HEK293 (cell line): Measurements from ENCODE around the gene IRF2.

ENCODE experiments used
- CTCF ChIA-PET: fragments of 350-600 bp; formaldehyde crosslinking; extraction: SDS; loops from one replicate; lab custom pipeline; 2021; ENCODE audit warnings: antibody characterized with exemption; lab: Yijun Ruan, JAX
- POLR2A ChIA-PET: fragments of 300-600 bp; formaldehyde crosslinking; extraction: SDS; loops from one replicate; lab custom pipeline; 2020; ENCODE audit warnings: antibody characterized with exemption, inconsistent platforms; lab: Yijun Ruan, JAX
- H3K27ac ChIP-seq: fragments of 200-500 bp; sonication (Bioruptor generic); 2 replicates; pipeline ENCODE4 v1.5.1; 2014; ENCODE audit warnings: low read depth, low read length, control low read depth, inconsistent platforms; ENCODE audit errors: extremely low read depth
- H3K36me3 ChIP-seq, 2 experiments: fragments of 200-500 bp in 1 of 2; sonication (Bioruptor generic) in 1 of 2; 1 replicate in 1 of 2; 2 replicates in 1 of 2; pipeline ENCODE4 v1.5.1; 2014 to 2017; ENCODE audit warnings: inconsistent platforms in 2 of 2, low read length in 2 of 2; ENCODE audit not compliant: control insufficient read depth in 2 of 2, insufficient read depth in 1 of 2
- H3K4me1 ChIP-seq: fragments of 200-500 bp; sonication (Bioruptor generic); 2 replicates; pipeline ENCODE4 v1.5.1; 2014; ENCODE audit warnings: mild to moderate bottlenecking, low read length, inconsistent platforms; ENCODE audit not compliant: control insufficient read depth, insufficient read depth
- H3K4me3 ChIP-seq: 2 replicates; pipeline ENCODE4 v1.5.1; 2011; ENCODE audit warnings: low read depth, mild to moderate bottlenecking, control low read depth, low read length, moderate library complexity
- H3K9me3 ChIP-seq: fragments of 200-500 bp; sonication (Bioruptor generic); 2 replicates; pipeline ENCODE4 v1.5.1; 2014; ENCODE audit warnings: low read depth, low read length, inconsistent platforms; ENCODE audit not compliant: control insufficient read depth, insufficient read depth
- BCL6B ChIP-seq: fragments of 450-650 bp; formaldehyde crosslinking; IDR thresholded peaks from 2 replicates; pipeline ENCODE4 v1.5.1; 2017; ENCODE audit warnings: missing biosample characterization, missing genetic modification characterization
- GLI2 ChIP-seq: fragments of 450-650 bp; formaldehyde crosslinking; IDR thresholded peaks from 2 replicates; pipeline ENCODE4; 2017; ENCODE audit warnings: missing biosample characterization, missing genetic modification characterization, low read depth, borderline replicate concordance
- MZF1 ChIP-seq: fragments of 450-650 bp; formaldehyde crosslinking; IDR thresholded peaks from 2 replicates; pipeline ENCODE4 v1.5.1; 2017; ENCODE audit warnings: missing biosample characterization, missing genetic modification characterization, borderline replicate concordance
- SALL2 ChIP-seq: fragments of 450-650 bp; formaldehyde crosslinking; IDR thresholded peaks from 2 replicates; pipeline ENCODE4 v1.5.0; 2017; ENCODE audit warnings: missing biosample characterization, mild to moderate bottlenecking, missing genetic modification characterization, borderline replicate concordance
- ZBTB10 ChIP-seq: fragments of 450-650 bp; formaldehyde crosslinking; IDR thresholded peaks from 2 replicates; pipeline ENCODE4 v1.5.1; 2016; ENCODE audit warnings: missing biosample characterization, missing genetic modification characterization
- ZBTB48 ChIP-seq: fragments of 450-650 bp; formaldehyde crosslinking; IDR thresholded peaks from 2 replicates; pipeline ENCODE4 v1.5.1; 2016; ENCODE audit warnings: missing biosample characterization, missing genetic modification characterization
- ZBTB8A ChIP-seq: fragments of 450-650 bp; formaldehyde crosslinking; IDR thresholded peaks from 2 replicates; pipeline ENCODE4 v1.5.1; 2016; ENCODE audit warnings: missing biosample characterization, missing genetic modification characterization
- ZFP37 ChIP-seq: fragments of 450-650 bp; formaldehyde crosslinking; IDR thresholded peaks from 2 replicates; pipeline ENCODE4 v1.5.1; 2016; ENCODE audit warnings: missing biosample characterization, missing genetic modification characterization
- ZNF132 ChIP-seq: fragments of 450-650 bp; formaldehyde crosslinking; IDR thresholded peaks from 2 replicates; pipeline ENCODE4 v1.5.1; 2017; ENCODE audit warnings: missing biosample characterization, missing genetic modification characterization, borderline replicate concordance
- ZNF138 ChIP-seq: fragments of 450-650 bp; formaldehyde crosslinking; IDR thresholded peaks from 2 replicates; pipeline ENCODE4 v1.5.1; 2016; ENCODE audit warnings: missing biosample characterization, missing genetic modification characterization, borderline replicate concordance
- ZNF175 ChIP-seq: fragments of 450-650 bp; formaldehyde crosslinking; IDR thresholded peaks from 2 replicates; pipeline ENCODE4 v1.5.1; 2016; ENCODE audit warnings: missing biosample characterization, missing genetic modification characterization
- ZNF2 ChIP-seq: fragments of 450-650 bp; formaldehyde crosslinking; IDR thresholded peaks from 2 replicates; pipeline ENCODE4 v1.5.1; 2016; ENCODE audit warnings: missing biosample characterization, missing genetic modification characterization
- ZNF280D ChIP-seq: fragments of 450-650 bp; formaldehyde crosslinking; IDR thresholded peaks from 2 replicates; pipeline ENCODE4 v1.5.1; 2016; ENCODE audit warnings: missing biosample characterization, missing genetic modification characterization
- ZNF335 ChIP-seq: fragments of 450-650 bp; formaldehyde crosslinking; conservative IDR thresholded peaks from 2 replicates; pipeline ENCODE4 v1.5.1; 2016; ENCODE audit warnings: missing biosample characterization, missing genetic modification characterization
- ZNF354C ChIP-seq: fragments of 450-650 bp; formaldehyde crosslinking; IDR thresholded peaks from 2 replicates; pipeline ENCODE4 v1.5.1; 2016; ENCODE audit warnings: missing biosample characterization, missing genetic modification characterization, low read depth, borderline replicate concordance
- ZNF398 ChIP-seq: fragments of 450-650 bp; formaldehyde crosslinking; IDR thresholded peaks from 2 replicates; pipeline ENCODE4 v1.5.1; 2017; ENCODE audit warnings: missing biosample characterization, missing genetic modification characterization
- ZNF529 ChIP-seq: fragments of 450-650 bp; formaldehyde crosslinking; IDR thresholded peaks from 2 replicates; pipeline ENCODE4 v1.5.1; 2017; ENCODE audit warnings: missing genetic modification characterization, missing biosample characterization; ENCODE audit not compliant: insufficient replicate concordance
- ZNF580 ChIP-seq: fragments of 450-650 bp; formaldehyde crosslinking; IDR thresholded peaks from 2 replicates; pipeline ENCODE4 v1.5.1; 2016; ENCODE audit warnings: missing biosample characterization, missing genetic modification characterization
- ZNF600 ChIP-seq: fragments of 450-650 bp; formaldehyde crosslinking; IDR thresholded peaks from 2 replicates; pipeline ENCODE4 v1.5.1; 2016; ENCODE audit warnings: missing biosample characterization, missing genetic modification characterization
- ZNF639 ChIP-seq: fragments of 450-650 bp; formaldehyde crosslinking; IDR thresholded peaks from 2 replicates; pipeline ENCODE4 v1.5.1; 2016; ENCODE audit warnings: missing biosample characterization, missing genetic modification characterization
- ZNF677 ChIP-seq: fragments of 450-650 bp; IDR thresholded peaks from 2 replicates; pipeline ENCODE4 v1.5.0; 2018; ENCODE audit warnings: missing biosample characterization, mild to moderate bottlenecking, missing genetic modification characterization, moderate library complexity
- ZNF707 ChIP-seq: fragments of 450-650 bp; formaldehyde crosslinking; IDR thresholded peaks from 2 replicates; pipeline ENCODE4 v1.5.1; 2016; ENCODE audit warnings: missing biosample characterization, missing genetic modification characterization
- ZNF830 ChIP-seq: fragments of 450-650 bp; IDR thresholded peaks from 2 replicates; pipeline ENCODE4 v1.5.0; 2018; ENCODE audit warnings: missing biosample characterization, missing genetic modification characterization, low read depth, mild to moderate bottlenecking, moderate library complexity
- ZSCAN4 ChIP-seq: fragments of 450-650 bp; formaldehyde crosslinking; IDR thresholded peaks from 2 replicates; pipeline ENCODE4 v1.5.1; 2017; ENCODE audit warnings: missing biosample characterization, missing genetic modification characterization

Gene IRF2

GRCh38 chr4:184473499-184474262 lies 669 bp downstream of the IRF2 start:
- peaks cover 9% of the 10 kb centered on the region; the same call in 1 of the 2 replicates for H3K4me1 ChIP-seq
- no peaks in the 10 kb centered on the region for H3K9me3 ChIP-seq
- CTCF ChIA-PET, result no interaction called here
- no peaks in the 10 kb centered on the region for H3K36me3 ChIP-seq
- POLR2A ChIA-PET, result interaction anchor here (0.6 to 1.6 kb wide), 14 partner anchors 16 to 260 kb away, joined by 3 to 16 read pairs (median 4); partner anchors contain the start of genes CASP3, CENPU and PRIMPOL
- H3K4me3 ChIP-seq, result peak overlapping the region; percentile 81
- H3K27ac ChIP-seq, result peak overlapping the region; percentile 76
- TF ChIP-seq ZBTB48 (tag by site-specific recombination) (no peak), ZNF138 (tag by site-specific recombination) (no peak), ZNF132 (no peak), ZNF2 (tag by site-specific recombination) (no peak), ZBTB10 (peak; percentile 58), ZNF639 (tag by site-specific recombination) (no peak), ZNF580 (tag by site-specific recombination) (no peak), ZNF600 (tag by site-specific recombination) (peak; percentile 48; the same call in 1 of the 2 replicates), ZNF830 (no peak), ZNF335 (tag by site-specific recombination) (peak; percentile 81), ZNF175 (no peak), ZNF677 (tag by site-specific recombination) (no peak), ZNF707 (tag by site-specific recombination) (no peak), ZNF398 (tag by site-specific recombination) (no peak; the same call in 1 of the 2 replicates), ZNF529 (tag by site-specific recombination) (no peak), ZFP37 (tag by site-specific recombination) (peak; percentile 34; the same call in 1 of the 2 replicates), GLI2 (tag by site-specific recombination) (no peak), BCL6B (no peak), SALL2 (tag by site-specific recombination) (no peak), ZNF280D (no peak), ZBTB8A (tag by site-specific recombination) (peak; percentile 56; the same call in 1 of the 2 replicates), ZNF354C (tag by site-specific recombination) (no peak), ZSCAN4 (tag by site-specific recombination) (peak; percentile 95), MZF1 (no peak)
